SK-N-SH treated with all-trans-retinoic acid at 6 μM for 48 hours (cell line): ENCODE data around the gene PTPRN2.

Source experiments
- ATAC-seq: fragments of 200-7000 bp; cut with Tn5 transposase; 3 replicates; pipeline ENCODE4 v1.9.1; 2020; ENCODE audit warnings: mild to moderate bottlenecking, moderate library complexity
- ARNTL ChIP-seq: fragments of 450-650 bp; formaldehyde crosslinking; IDR thresholded peaks from 2 replicates; pipeline ENCODE4 v1.5.0; 2020; ENCODE audit warnings: low read depth, mild to moderate bottlenecking, moderate library complexity, borderline replicate concordance
- BACH2 ChIP-seq: fragments of 250-450 bp; sonication (Bioruptor Pico); IDR thresholded peaks from 2 replicates; pipeline ENCODE4 v1.9.0; 2021; ENCODE audit warnings: mild to moderate bottlenecking, borderline replicate concordance
- CSRNP3 ChIP-seq: fragments of 250-450 bp; sonication (Bioruptor Pico); IDR thresholded peaks from 2 replicates; pipeline ENCODE4 v1.5.1; 2021; ENCODE audit warnings: mild to moderate bottlenecking, moderate library complexity
- ESRRG ChIP-seq: fragments of 250-450 bp; sonication (Bioruptor Pico); IDR thresholded peaks from 2 replicates; pipeline ENCODE4 v1.6.1; 2021; ENCODE audit warnings: mild to moderate bottlenecking
- ISL1 ChIP-seq: fragments of 250-450 bp; sonication (Bioruptor Pico); IDR thresholded peaks from 2 replicates; pipeline ENCODE4 v2.1.2; 2022; ENCODE audit warnings: mild to moderate bottlenecking, moderate library complexity
- OSR1 ChIP-seq: fragments of 250-450 bp; sonication (Bioruptor Pico); IDR thresholded peaks from 2 replicates; pipeline ENCODE4 v1.8.0; 2022; ENCODE audit warnings: moderate library complexity, mild to moderate bottlenecking, inconsistent platforms
- POU6F1 ChIP-seq: fragments of 250-450 bp; sonication (Bioruptor Pico); IDR thresholded peaks from 2 replicates; pipeline ENCODE4 v1.8.0; 2021; ENCODE audit warnings: low read depth, mild to moderate bottlenecking, moderate library complexity, borderline replicate concordance
- PPARA ChIP-seq: fragments of 250-450 bp; sonication (Bioruptor Pico); IDR thresholded peaks from 2 replicates; pipeline ENCODE4 v1.5.0; 2020; ENCODE audit warnings: mild to moderate bottlenecking, borderline replicate concordance
- RARB ChIP-seq: fragments of 250-450 bp; sonication (Bioruptor Pico); IDR thresholded peaks from 2 replicates; pipeline ENCODE4 v1.8.0; 2021; ENCODE audit warnings: mild to moderate bottlenecking, moderate library complexity
- SNAI2 ChIP-seq: fragments of 250-450 bp; sonication (Bioruptor Pico); IDR thresholded peaks from 2 replicates; pipeline ENCODE4 v1.5.0; 2020; ENCODE audit warnings: mild to moderate bottlenecking, moderate library complexity
- TCF4 ChIP-seq: fragments of 250-450 bp; sonication (Bioruptor Pico); IDR thresholded peaks from 2 replicates; pipeline ENCODE4 v1.8.0; 2021; ENCODE audit warnings: mild to moderate bottlenecking, moderate library complexity, borderline replicate concordance
- TOX ChIP-seq: fragments of 250-450 bp; sonication (Bioruptor Pico); IDR thresholded peaks from 2 replicates; pipeline ENCODE4 v1.8.0; 2021; ENCODE audit warnings: mild to moderate bottlenecking, moderate library complexity, borderline replicate concordance
- TSHZ2 ChIP-seq: fragments of 250-450 bp; sonication (Bioruptor Pico); IDR thresholded peaks from 2 replicates; pipeline ENCODE4 v1.5.0; 2020; ENCODE audit warnings: mild to moderate bottlenecking, moderate library complexity
- ZC3H10 ChIP-seq: fragments of 250-450 bp; sonication (Bioruptor Pico); IDR thresholded peaks from 2 replicates; pipeline ENCODE4 v1.5.1; 2021; ENCODE audit warnings: mild to moderate bottlenecking, moderate library complexity
- ZFP30 ChIP-seq: fragments of 450-650 bp; formaldehyde crosslinking; IDR thresholded peaks from 2 replicates; pipeline ENCODE4 v1.5.0; 2022; ENCODE audit warnings: mild to moderate bottlenecking, moderate library complexity
- ZNF565 ChIP-seq: fragments of 450-650 bp; formaldehyde crosslinking; conservative IDR thresholded peaks from 2 replicates; pipeline ENCODE4 v1.5.0; 2020; ENCODE audit warnings: low read depth, mild to moderate bottlenecking, moderate library complexity
- ZNF8 ChIP-seq: fragments of 450-650 bp; formaldehyde crosslinking; IDR thresholded peaks from 2 replicates; pipeline ENCODE4 v1.5.0; 2020; ENCODE audit warnings: mild to moderate bottlenecking, moderate library complexity
- TF ChIP-seq, protein P1 (sequence below): fragments of 250-450 bp; sonication (Bioruptor Pico); IDR thresholded peaks from 2 replicates; pipeline ENCODE4 v1.5.1; 2020; ENCODE audit warnings: low read depth, mild to moderate bottlenecking, moderate library complexity
- TF ChIP-seq, protein P2 (sequence below): fragments of 250-450 bp; sonication (Bioruptor Pico); IDR thresholded peaks from 2 replicates; pipeline ENCODE4 v1.8.0; 2020; ENCODE audit warnings: mild to moderate bottlenecking, moderate library complexity, borderline replicate concordance

Gene PTPRN2

DNA sequence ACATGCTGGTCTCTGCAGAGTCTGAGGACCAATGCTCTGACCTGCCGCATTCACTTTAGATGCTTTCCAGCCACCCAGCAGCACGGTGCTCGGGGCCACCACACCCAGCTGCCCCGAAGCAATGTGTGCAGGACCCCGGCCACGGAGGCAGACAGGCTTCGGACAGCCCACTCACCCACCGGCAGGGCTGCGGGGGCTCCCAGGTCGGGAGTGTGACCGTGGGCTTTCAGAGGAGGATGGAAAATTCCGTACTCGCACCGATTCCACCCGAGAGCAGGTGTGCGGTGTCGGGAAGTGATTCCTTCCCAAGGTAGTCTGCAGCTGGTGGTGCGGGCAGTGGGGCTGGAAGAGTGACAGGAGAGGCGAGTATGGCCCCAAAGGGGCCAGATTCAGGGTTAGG is 1059.9 kb downstream of the PTPRN2 start:
- TF ChIP-seq, protein P1, sequence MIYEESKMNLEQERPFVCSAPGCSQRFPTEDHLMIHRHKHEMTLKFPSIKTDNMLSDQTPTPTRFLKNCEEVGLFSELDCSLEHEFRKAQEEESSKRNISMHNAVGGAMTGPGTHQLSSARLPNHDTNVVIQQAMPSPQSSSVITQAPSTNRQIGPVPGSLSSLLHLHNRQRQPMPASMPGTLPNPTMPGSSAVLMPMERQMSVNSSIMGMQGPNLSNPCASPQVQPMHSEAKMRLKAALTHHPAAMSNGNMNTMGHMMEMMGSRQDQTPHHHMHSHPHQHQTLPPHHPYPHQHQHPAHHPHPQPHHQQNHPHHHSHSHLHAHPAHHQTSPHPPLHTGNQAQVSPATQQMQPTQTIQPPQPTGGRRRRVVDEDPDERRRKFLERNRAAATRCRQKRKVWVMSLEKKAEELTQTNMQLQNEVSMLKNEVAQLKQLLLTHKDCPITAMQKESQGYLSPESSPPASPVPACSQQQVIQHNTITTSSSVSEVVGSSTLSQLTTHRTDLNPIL (CRISPR knock-in tag): no peak
- TF ChIP-seq TCF4 (CRISPR knock-in tag) (no peak), ESRRG (no peak), RARB (no peak), PPARA (no peak), TSHZ2 (CRISPR knock-in tag) (no peak)
- no peak for ATAC-seq

DNA sequence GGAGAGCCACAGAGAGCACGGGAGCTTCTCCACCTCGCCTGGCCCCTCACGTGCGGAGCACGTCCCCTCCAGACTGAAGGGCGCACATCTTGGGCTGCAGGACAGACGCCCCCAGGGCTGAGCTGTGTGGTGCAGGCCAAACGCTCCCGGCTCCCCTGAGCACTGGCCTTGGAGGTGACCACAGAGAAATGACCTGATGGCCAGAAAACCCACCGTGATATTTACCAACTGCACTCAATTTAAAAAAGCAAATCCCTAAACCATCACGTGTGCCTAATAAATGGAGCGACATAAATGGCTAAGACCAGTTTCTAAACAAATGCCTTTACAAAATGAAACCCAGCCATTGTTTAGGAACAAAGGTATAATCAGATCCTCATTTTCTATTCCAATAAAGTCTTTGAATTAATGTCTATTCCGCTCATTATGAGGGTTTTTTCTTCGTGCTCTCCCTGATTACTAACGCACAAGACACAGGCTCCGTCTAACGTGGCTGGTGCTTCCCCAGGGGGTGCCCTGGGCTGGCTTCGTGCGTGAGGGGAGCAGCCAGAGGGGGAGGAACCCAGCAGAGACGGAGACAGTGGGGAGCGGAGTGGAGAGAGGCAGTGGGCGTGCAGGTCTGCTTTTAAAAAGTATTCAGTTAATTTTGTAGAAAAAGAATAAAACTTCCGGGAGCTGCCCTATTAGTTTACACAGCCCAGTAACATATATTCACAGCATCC is 1060.5 kb downstream of the PTPRN2 start:
- TF ChIP-seq BACH2 (no peak), ZNF8 (CRISPR knock-in tag) (no peak), ZNF565 (CRISPR knock-in tag) (no peak), ZFP30 (CRISPR knock-in tag) (no peak), TSHZ2 (CRISPR knock-in tag) (no peak), PPARA (no peak), TOX (no peak), CSRNP3 (CRISPR knock-in tag) (no peak), TCF4 (CRISPR knock-in tag) (no peak), RARB (no peak), ARNTL (CRISPR knock-in tag) (no peak), OSR1 (CRISPR knock-in tag) (no peak), SNAI2 (CRISPR knock-in tag) (no peak)
- no peak for ATAC-seq

GRCh38 chr7:157526005-157526912 is 1061.4 kb downstream of the PTPRN2 start:
- no peak for ATAC-seq
- TF ChIP-seq ZNF565 (CRISPR knock-in tag) (no peak), ISL1 (CRISPR knock-in tag) (no peak), POU6F1 (CRISPR knock-in tag) (no peak), SNAI2 (CRISPR knock-in tag) (no peak), PPARA (no peak), ZC3H10 (CRISPR knock-in tag) (no peak), BACH2 (no peak), CSRNP3 (CRISPR knock-in tag) (no peak)
- TF ChIP-seq, protein P2, sequence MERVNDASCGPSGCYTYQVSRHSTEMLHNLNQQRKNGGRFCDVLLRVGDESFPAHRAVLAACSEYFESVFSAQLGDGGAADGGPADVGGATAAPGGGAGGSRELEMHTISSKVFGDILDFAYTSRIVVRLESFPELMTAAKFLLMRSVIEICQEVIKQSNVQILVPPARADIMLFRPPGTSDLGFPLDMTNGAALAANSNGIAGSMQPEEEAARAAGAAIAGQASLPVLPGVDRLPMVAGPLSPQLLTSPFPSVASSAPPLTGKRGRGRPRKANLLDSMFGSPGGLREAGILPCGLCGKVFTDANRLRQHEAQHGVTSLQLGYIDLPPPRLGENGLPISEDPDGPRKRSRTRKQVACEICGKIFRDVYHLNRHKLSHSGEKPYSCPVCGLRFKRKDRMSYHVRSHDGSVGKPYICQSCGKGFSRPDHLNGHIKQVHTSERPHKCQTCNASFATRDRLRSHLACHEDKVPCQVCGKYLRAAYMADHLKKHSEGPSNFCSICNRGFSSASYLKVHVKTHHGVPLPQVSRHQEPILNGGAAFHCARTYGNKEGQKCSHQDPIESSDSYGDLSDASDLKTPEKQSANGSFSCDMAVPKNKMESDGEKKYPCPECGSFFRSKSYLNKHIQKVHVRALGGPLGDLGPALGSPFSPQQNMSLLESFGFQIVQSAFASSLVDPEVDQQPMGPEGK (CRISPR knock-in tag): no peak
- TF ChIP-seq, protein P1 (CRISPR knock-in tag): no peak
